Upper lobe of left lung (tissue), 4 donors: ENCODE results near the gene RNF213.

Experiments
- CTCF ChIP-seq, 6 experiments: fragments of 450-650 bp in 4 of 6; fragments of 200-600 bp in 2 of 6; sonication (generic) in 2 of 6; IDR thresholded peaks; one replicate each; pipeline ENCODE4 v1.5.1; 2016 to 2019; ENCODE audit warnings: antibody characterized with exemption in 6 of 6
- POLR2AphosphoS5 ChIP-seq, 2 donors: sonication (generic); formaldehyde crosslinking; IDR thresholded peaks; one replicate each; pipeline ENCODE4 v1.5.1; 2017; ENCODE audit warnings: antibody characterized with exemption in 2 of 2

GRCh38 chr17:80218391-80218790 lies 42.3 kb upstream of the RNF213 start:
- TF ChIP-seq POLR2AphosphoS5 (IDR thresholded peaks at IDR 0.05) = no peak
- TF ChIP-seq CTCF (IDR thresholded peaks at IDR 0.05) = no peak
